ENCODE measurements around the gene ADARB2. TPM values are rescaled to one million over a fixed set of nuclear protein-coding genes. Genes with fewer than 3 reads are reported as not detected.

Gene ADARB2
- total RNA-seq, 2 experiments from 2014 or later: not detected

DNA sequence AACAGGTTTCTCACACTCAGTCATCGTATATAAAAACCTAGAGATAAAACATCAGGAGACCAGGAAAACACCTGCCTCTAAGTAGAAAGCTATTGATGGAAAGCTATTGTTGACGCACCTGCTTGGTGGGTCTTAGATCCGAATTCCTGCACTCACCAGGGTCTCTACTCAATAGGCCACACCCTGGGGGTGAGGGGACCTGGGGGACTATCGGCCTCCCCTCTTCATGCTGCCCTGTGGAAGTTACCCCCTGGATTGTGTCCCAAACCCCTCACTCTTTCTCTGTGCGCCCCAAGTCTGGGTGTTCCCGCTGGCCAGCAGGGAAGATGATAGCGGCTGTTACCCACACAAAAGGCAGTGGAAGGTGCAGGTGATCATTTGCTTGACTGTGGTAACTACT is 368.1 kb downstream of the ADARB2 start:
- H3K27ac Mint-ChIP-seq: no peak overlapping the region
- no peaks in the 10 kb centered on the region for H3K36me3 Mint-ChIP-seq
- H3K4me1 Mint-ChIP-seq: no peaks in the 10 kb centered on the region
- H3K4me3 Mint-ChIP-seq: no peak overlapping the region
- no peak for DNase-seq
- H3K27me3 Mint-ChIP-seq: peaks cover 54% of the 10 kb centered on the region
- H3K9me3 Mint-ChIP-seq: no peaks in the 10 kb centered on the region

- Mint-ChIP-seq H3K27me3 (peaks cover 54% of the 10 kb centered on the region), H3K4me1 (no peaks in the 10 kb centered on the region), H3K9me3 (no peaks in the 10 kb centered on the region), H3K27ac (no peak overlapping the region), H3K36me3 (no peaks in the 10 kb centered on the region), H3K4me3 (no peak overlapping the region)
- DNase-seq: peak; percentile 27
Measured at GRCh38 chr10:1368842-1369171, 368.5 kb downstream of the ADARB2 start.

DNA sequence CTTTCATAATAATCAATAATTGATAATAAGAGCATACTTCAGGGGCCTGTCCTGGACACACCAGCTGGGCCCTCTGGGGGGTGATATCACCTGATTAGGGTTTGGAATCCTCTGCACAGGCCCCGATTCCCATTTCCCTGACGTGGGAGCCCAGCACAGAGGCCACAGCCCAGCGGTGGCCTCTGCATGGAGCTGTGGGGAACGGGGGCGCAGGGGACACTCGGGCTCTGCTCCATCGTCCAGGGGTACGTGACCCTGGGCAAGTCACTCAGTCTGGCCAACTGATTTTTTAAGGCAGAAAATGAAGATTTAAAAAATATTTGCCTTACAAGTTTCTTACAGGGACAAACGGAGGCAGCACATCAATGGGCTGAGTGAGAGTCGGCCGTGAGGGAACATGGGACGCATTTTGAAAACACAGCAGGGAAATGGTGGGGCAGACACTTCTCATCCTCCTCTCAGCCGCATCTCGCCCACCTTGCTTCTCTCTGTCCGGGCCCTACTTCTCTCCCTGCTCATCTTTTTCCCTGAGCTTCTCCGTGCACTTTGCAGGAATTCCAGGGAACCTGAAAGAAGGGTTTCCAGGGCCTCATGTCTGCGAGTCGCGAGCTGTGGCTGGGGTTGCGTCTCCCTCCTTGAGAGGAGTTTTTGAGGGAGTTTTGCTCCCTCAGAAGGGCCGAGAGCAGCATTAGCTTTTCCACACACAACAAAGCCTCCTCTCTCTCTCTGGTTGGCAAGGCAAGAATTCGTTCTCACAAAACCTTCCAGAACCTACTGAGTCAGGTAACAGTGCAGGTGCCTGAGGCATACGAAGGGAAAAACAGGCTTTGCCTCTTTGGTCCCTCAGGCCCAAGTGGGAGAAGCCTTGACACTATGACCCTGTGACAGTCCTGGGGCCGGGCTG is 369.1 kb downstream of the ADARB2 start:
- Mint-ChIP-seq H3K4me3 (no peak overlapping the region), H3K36me3 (no peaks in the 10 kb centered on the region), H3K27ac (no peak overlapping the region), H3K9me3 (no peaks in the 10 kb centered on the region), H3K4me1 (no peaks in the 10 kb centered on the region), H3K27me3 (peaks cover 54% of the 10 kb centered on the region)
- DNase-seq: no peak

DNA sequence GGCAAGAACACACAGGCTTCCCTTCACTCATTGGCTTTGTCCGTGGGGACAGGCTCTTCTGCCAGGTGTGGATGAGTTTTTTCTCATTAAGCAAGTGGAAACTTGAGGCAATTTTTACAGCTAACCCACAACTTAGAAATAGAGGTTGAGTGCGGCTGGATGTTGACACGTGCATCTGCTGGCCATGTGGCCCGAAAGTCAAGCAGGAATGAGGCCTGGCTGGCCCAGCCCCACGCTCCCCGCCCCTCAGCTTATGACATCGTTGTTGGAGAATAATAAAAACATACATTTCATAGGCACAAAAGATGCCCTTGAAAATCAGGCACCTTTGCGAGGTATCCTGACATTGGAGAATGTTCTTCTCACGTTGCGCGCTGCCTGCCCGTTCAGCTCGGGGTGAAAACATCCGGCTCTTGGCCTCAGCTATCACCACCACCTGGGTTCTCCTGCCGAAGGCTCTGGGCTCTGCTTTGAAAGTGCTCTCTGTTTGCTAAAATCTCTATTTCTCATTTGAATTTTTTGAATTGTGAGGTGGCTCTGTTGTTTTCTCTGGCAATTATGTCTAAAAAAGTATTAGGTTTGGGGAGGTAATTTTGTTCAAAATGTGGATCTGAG is 370.4 kb downstream of the ADARB2 start:
- DNase-seq: no peak
- Mint-ChIP-seq H3K4me3 (no peak overlapping the region), H3K4me1 (no peaks in the 10 kb centered on the region), H3K27ac (no peak overlapping the region), H3K9me3 (no peaks in the 10 kb centered on the region), H3K36me3 (no peaks in the 10 kb centered on the region), H3K27me3 (peaks cover 54% of the 10 kb centered on the region)

GRCh38 chr10:1366322-1366691 is 371.0 kb downstream of the ADARB2 start:
- Mint-ChIP-seq H3K4me1 (no peaks in the 10 kb centered on the region), H3K36me3 (no peaks in the 10 kb centered on the region), H3K27me3 (peaks cover 59% of the 10 kb centered on the region), H3K27ac (no peak overlapping the region), H3K4me3 (no peak overlapping the region), H3K9me3 (no peaks in the 10 kb centered on the region)
- no peak for DNase-seq

DNA sequence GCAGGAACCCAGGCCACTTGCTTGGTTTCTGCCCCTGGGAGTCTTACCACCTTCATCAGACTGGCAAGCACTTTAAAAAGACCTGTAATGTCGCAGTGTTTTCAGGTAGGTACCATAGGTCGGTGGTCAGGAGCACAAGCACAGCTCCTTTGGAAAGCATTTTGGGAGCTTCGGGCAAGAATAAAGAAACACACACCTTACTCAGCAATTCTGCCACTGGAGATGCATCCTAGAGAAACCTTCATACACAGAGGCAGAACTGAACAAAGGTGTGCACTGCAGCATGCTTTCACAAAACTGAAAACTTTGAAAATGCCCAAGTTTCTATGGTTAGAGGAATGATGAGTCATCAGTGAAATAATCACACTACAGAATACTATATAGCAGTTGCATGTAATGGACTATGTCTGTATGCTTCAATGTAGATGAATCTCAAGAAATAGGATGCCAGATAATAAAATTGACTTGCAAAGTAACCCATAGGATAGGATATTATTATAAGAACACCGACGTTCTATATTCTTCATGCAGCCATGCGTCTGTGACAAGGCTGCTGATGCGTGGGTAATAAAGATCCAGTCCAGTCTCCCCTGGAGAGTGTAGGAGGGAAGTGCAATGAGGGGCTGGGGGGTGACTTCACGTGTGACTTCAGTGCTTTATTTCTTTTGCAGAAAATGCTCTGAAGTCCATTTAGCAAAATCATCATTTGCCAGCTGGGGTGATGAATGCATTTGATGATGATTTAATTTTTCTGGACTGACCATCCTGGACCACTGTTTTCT is 371.6 kb downstream of the ADARB2 start:
- DNase-seq: no peak
- no peaks in the 10 kb centered on the region for H3K9me3 Mint-ChIP-seq
- no peaks in the 10 kb centered on the region for H3K4me1 Mint-ChIP-seq
- H3K27ac Mint-ChIP-seq: no peak overlapping the region
- H3K36me3 Mint-ChIP-seq: no peaks in the 10 kb centered on the region
- H3K4me3 Mint-ChIP-seq: no peak overlapping the region
- H3K27me3 Mint-ChIP-seq: peaks cover 60% of the 10 kb centered on the region

DNA sequence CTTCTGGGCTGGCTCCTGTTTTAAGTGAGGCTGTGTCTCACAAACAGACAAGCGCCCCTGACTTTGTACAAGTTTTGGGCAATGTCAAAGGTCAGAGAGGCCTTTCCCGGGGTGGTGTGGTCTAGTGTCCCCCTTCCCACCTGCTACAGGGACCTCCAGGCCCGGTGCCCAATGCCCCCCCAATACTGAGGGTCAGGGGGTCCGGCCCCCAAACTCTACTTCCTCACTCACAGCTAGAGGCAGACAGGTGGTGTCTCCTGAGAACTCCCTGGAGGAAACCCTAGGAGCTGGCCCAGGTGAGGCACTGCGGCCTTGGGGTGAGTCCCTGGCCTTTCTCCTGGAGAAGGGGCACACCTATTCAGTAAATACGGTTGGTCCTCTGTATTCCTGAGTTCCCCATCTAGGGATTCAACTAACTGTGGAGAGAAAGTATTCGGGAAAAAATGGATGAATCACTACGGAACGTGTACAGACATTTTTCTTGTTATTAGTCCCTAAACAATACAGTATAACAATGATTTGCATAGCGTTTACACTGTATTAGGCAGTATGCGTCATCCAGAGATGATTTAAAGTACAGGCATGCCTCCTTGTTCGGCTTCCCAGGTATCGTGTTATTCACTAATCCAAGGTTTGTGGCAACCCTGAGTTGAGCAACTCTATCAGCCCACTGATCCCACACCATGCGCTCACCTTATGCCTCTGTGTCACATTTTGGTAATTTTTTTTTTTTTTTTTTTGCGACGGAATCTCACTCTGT is 373.0 kb downstream of the ADARB2 start:
- peaks cover 61% of the 10 kb centered on the region for H3K27me3 Mint-ChIP-seq
- no peaks in the 10 kb centered on the region for H3K9me3 Mint-ChIP-seq
- H3K27ac Mint-ChIP-seq: no peak overlapping the region
- H3K4me3 Mint-ChIP-seq: no peak overlapping the region
- H3K4me1 Mint-ChIP-seq: peaks cover 2% of the 10 kb centered on the region
- no peak for DNase-seq
- no peaks in the 10 kb centered on the region for H3K36me3 Mint-ChIP-seq

DNA sequence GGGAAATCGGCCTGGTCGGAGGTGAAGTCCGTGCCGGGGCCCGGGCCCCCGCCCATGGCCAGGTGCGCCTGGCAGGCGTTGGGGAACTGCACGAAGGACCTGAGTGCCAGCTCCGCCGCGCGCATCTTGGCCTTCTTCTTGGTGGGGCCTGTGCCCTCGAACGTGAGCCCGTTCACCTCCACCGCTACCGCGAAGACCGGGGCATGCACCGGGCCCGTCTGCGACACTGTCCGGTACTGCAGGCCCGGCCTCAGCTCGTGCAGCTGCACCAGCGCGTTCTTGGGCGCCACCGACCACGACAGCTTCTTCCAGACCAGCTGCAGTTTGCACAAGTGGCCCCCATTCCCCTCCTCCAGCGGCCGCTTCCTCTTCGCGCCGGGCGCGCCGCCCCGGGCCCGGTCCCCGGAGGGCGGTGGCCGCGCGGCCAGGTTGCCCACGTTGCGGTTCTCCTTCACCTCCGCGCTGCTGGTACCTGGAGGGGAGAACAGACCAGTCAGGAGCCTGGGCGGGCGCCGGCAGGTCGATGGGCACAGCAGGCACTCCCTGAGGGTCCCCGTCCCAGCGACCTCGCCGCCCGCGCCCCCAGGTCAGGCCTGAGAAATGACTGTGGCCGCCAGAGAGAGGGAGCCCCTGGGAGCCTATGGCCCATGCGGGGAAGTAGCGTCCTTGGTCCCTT is 373.7 kb downstream of the ADARB2 start:
- Mint-ChIP-seq H3K27me3 (peaks cover 59% of the 10 kb centered on the region), H3K27ac (no peak overlapping the region), H3K36me3 (no peaks in the 10 kb centered on the region), H3K4me3 (no peak overlapping the region), H3K4me1 (peaks cover 3% of the 10 kb centered on the region), H3K9me3 (no peaks in the 10 kb centered on the region)
- DNase-seq: no peak

GRCh38 chr10:1362589-1363445 is 374.5 kb downstream of the ADARB2 start:
- Mint-ChIP-seq H3K36me3 (no peaks in the 10 kb centered on the region), H3K4me1 (peaks cover 3% of the 10 kb centered on the region), H3K27me3 (peaks cover 55% of the 10 kb centered on the region), H3K4me3 (no peak overlapping the region), H3K9me3 (no peaks in the 10 kb centered on the region), H3K27ac (no peak overlapping the region)
- DNase-seq: no peak

DNA sequence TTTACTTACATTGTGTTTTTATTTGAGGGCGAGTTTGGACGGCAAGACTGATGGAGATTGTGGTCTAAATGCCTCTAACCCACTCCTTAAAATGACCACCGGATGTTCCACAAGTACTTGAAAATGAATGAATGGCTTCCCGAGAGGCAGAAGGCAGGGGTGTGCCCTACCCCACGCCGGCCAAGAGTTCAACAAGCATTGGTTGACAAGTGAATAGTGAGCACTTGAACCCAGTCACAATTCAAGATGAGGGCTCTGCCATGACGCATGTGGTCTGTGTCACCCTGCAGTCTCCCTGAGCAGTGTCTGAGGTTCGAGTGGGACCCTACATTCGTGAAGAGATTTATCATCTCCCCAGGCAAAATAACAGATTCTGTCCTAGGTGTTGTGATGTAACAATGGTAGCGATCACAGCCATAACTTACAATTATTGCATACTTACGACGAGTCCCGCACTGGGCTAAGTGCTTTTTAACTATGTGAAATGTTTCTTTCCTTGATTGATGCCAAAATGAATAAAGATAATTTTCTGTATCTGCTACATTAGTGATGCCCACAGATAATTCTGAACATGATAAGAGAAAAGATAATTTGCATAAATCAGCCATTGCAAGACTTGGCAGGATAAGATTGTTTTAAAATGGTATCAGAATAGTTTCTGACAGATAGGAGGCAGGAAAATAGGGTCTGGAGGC is 375.8 kb downstream of the ADARB2 start:
- Mint-ChIP-seq H3K36me3 (no peaks in the 10 kb centered on the region), H3K4me3 (no peak overlapping the region), H3K27me3 (peaks cover 54% of the 10 kb centered on the region), H3K4me1 (peaks cover 3% of the 10 kb centered on the region), H3K9me3 (no peaks in the 10 kb centered on the region), H3K27ac (no peak overlapping the region)
- no peak for DNase-seq

DNA sequence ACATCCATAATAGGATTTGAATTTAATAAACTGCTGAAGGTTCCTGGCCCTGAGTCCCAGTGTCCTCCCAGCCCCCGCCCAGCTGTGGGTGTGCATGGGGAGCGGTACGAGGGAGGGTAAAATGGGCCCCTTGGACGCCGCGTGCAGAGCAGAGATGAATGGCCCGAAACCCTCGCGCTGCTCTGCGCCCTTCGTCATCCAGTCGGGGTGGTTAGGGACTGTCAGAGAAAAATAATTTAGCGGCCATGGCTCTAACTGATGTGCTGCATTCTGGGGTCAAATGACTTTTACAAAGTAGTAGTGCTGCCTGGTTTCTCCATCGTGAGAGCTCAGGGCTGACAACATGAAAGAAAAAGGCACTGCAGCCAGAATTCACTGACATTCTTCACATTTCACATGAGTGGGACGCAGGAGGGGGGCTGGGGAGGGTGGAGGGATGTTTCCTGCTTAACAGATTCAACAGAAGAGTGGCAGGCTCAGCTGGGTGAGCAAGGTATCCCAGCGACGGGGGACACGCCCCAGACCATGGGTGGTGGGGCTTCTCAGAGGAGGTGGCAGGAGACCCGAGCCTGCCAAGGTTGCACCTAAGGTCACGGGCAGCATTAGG is 376.7 kb downstream of the ADARB2 start:
- peaks cover 54% of the 10 kb centered on the region for H3K27me3 Mint-ChIP-seq
- no peaks in the 10 kb centered on the region for H3K9me3 Mint-ChIP-seq
- no peaks in the 10 kb centered on the region for H3K36me3 Mint-ChIP-seq
- no peak for DNase-seq
- H3K4me1 Mint-ChIP-seq: peaks cover 3% of the 10 kb centered on the region
- no peak overlapping the region for H3K4me3 Mint-ChIP-seq
- no peak overlapping the region for H3K27ac Mint-ChIP-seq

- no peak overlapping the region for H3K4me3 Mint-ChIP-seq
- no peaks in the 10 kb centered on the region for H3K36me3 Mint-ChIP-seq
- no peak for DNase-seq
Measured at GRCh38 chr10:1360011-1360557, 377.2 kb downstream of the ADARB2 start.

DNA sequence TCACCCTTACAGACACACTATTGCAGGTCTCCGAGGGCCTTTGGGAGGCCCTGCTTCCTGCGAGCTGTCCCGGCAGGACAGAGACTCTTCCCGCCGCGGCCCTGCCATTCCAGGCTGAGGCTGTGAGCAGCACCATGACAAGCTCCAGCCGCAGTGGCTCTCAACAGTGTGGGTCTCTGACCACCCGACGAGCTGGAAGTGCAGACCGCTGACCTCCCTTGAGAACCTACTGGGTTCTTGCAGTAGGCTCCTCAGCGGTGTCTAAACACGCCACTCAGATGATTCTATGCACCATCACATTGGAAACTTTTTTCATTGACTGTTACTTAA is 377.7 kb downstream of the ADARB2 start:
- no peak overlapping the region for H3K4me3 Mint-ChIP-seq
- no peaks in the 10 kb centered on the region for H3K36me3 Mint-ChIP-seq
- H3K9me3 Mint-ChIP-seq: no peaks in the 10 kb centered on the region
- DNase-seq: no peak
- H3K27me3 Mint-ChIP-seq: peaks cover 50% of the 10 kb centered on the region
- H3K27ac Mint-ChIP-seq: no peak overlapping the region
- H3K4me1 Mint-ChIP-seq: peaks cover 3% of the 10 kb centered on the region

More at GRCh38 chr10:1360011-1360557, 377.2 kb downstream of the ADARB2 start:
- H3K4me1 Mint-ChIP-seq: peaks cover 3% of the 10 kb centered on the region
- H3K9me3 Mint-ChIP-seq: no peaks in the 10 kb centered on the region
- no peak overlapping the region for H3K27ac Mint-ChIP-seq
- H3K27me3 Mint-ChIP-seq: peaks cover 53% of the 10 kb centered on the region
